Measurements from ENCODE around the gene MYCBPAP. TPM values are rescaled to one million over a fixed set of nuclear protein-coding genes. Genes with fewer than 3 reads are reported as not detected.

MYCBPAP gene
- total RNA-seq, 1 donor from 2014 or later, result 2.0 TPM

- no peak for DNase-seq
Observed at GRCh38 chr17:50517504-50518383, 9.5 kb downstream of the MYCBPAP start.

GRCh38 chr17:50518384-50519023, 10.3 kb downstream of the MYCBPAP start:
- DNase-seq, result no peak

- no peak for DNase-seq
Observed at GRCh38 chr17:50519141-50519834, 11.0 kb downstream of the MYCBPAP start.

GRCh38 chr17:50520483-50520882, 12.2 kb downstream of the MYCBPAP start:
- no peak for DNase-seq

GRCh38 chr17:50521514-50521913, 13.3 kb downstream of the MYCBPAP start:
- no peak for DNase-seq

- no peak for DNase-seq
Observed at GRCh38 chr17:50522766-50523165, 14.5 kb downstream of the MYCBPAP start.

- no peak for DNase-seq
Observed at GRCh38 chr17:50523208-50523607, 15.0 kb downstream of the MYCBPAP start.

- no peak for DNase-seq
Observed at GRCh38 chr17:50524838-50525237, 16.6 kb downstream of the MYCBPAP start.

GRCh38 chr17:50527155-50527762, 19.0 kb downstream of the MYCBPAP start:
- DNase-seq, result no peak

GRCh38 chr17:50527949-50528474, 19.8 kb downstream of the MYCBPAP start:
- DNase-seq, result no peak

GRCh38 chr17:50529849-50530248, 21.6 kb downstream of the MYCBPAP start:
- no peak for DNase-seq

GRCh38 chr17:50531428-50532025, 23.3 kb downstream of the MYCBPAP start:
- no peak for DNase-seq

GRCh38 chr17:50532452-50533024, 24.3 kb downstream of the MYCBPAP start, which contains the start of gene EPN3:
TSS of gene EPN3 (plus strand) at chr17:50532735. CDS start at chr17:50536557, 3,822 bp downstream.
- no peak for DNase-seq

- DNase-seq, result no peak
Observed at GRCh38 chr17:50533185-50533584, 24.9 kb downstream of the MYCBPAP start.

- peak; percentile 13 for DNase-seq
Observed at GRCh38 chr17:50533720-50534148, 25.5 kb downstream of the MYCBPAP start.

GRCh38 chr17:50534222-50534978, 26.2 kb downstream of the MYCBPAP start:
- no peak for DNase-seq

GRCh38 chr17:50534979-50535326, 26.7 kb downstream of the MYCBPAP start:
- no peak for DNase-seq

- peak; percentile 24 for DNase-seq
Observed at GRCh38 chr17:50535407-50535806, 27.2 kb downstream of the MYCBPAP start.

GRCh38 chr17:50536683-50537646, 28.7 kb downstream of the MYCBPAP start:
- no peak for DNase-seq

Data from occipital lobe (tissue), 2 donors.